Fibroblast of skin of left biceps (primary cell): ENCODE measurements around the gene GMPPA.
A peak's percentile ranks its signal among the peaks of the same experiment; 100 is the strongest.

Experiments used
- DNase-seq, 2 experiments: peaks; one replicate each; pipeline ENCODE4 v3.0.0-alpha.2; 2013; ENCODE audit warnings: low read depth in 2 of 2

The GMPPA gene

DNA sequence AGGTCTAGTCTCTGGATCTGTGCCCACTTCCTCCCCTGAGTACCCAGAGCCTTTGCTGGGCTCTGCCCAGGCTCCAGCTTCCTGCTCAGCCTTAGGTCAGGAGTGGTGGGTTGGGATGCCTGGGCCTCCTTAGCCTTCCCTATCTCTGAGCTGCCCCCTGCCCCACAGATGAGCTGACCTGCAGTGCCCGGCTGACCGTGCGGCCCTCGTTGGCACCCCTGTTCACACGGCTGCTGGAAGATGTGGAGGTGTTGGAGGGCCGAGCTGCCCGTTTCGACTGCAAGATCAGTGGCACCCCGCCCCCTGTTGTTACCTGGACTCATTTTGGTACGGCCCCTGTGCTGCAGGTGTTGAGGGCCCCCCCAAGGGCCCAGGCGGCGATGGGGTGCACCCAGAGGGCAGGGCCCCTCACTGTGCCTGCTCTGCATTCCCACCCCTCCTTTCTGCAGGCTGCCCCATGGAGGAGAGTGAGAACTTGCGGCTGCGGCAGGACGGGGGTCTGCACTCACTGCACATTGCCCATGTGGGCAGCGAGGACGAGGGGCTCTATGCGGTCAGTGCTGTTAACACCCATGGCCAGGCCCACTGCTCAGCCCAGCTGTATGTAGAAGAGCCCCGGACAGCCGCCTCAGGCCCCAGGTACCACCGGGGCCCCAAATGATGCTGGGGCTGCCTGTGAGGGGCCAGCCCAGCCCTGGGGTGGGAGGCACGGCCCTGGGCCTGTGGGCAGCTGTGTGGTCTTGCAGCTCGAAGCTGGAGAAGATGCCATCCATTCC, 30.1 kb upstream of the GMPPA start:
- DNase-seq = no peak

DNA sequence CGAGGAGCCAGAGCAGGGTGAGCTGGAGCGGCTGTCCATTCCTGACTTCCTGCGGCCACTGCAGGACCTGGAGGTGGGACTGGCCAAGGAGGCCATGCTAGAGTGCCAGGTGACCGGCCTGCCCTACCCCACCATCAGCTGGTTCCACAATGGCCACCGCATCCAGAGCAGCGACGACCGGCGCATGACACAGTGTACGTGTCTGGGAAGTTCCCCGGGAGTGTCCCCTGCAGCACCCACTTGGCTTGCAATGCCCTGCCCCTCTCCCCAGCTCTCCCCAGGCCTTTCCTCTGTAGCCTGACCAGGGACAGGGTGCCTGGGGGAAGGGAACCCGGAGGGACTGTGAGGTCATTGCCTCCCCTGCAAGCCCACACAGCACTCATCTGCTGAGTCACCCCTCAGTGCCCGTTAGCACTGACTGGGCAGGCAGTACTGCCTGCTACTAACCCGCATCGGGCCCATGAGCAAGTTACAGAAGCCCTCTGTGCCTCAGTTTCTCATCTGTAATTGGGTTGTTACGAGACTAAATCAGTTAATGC, 29.4 kb upstream of the GMPPA start:
- no peak for DNase-seq

DNA sequence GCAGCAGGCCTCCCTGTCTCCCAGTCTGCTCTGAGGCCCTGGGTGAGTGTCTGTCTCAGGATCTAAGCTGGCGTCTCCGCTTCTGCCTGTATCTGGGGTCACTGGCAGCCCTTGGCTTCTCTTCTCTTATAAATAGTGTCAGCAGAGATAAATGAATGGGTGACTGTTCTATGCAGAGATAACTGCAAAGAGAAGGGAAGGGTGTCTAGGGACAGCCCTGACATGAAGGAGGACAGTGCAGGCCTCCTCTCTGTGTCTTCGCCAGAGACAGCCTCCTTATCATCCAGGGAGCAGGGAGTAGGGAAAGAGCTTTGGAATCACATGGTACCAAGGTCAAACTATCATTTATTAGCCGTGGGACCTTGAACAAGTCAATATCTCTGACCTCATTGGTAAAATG, 28.3 kb upstream of the GMPPA start:
- DNase-seq = no peak

DNA sequence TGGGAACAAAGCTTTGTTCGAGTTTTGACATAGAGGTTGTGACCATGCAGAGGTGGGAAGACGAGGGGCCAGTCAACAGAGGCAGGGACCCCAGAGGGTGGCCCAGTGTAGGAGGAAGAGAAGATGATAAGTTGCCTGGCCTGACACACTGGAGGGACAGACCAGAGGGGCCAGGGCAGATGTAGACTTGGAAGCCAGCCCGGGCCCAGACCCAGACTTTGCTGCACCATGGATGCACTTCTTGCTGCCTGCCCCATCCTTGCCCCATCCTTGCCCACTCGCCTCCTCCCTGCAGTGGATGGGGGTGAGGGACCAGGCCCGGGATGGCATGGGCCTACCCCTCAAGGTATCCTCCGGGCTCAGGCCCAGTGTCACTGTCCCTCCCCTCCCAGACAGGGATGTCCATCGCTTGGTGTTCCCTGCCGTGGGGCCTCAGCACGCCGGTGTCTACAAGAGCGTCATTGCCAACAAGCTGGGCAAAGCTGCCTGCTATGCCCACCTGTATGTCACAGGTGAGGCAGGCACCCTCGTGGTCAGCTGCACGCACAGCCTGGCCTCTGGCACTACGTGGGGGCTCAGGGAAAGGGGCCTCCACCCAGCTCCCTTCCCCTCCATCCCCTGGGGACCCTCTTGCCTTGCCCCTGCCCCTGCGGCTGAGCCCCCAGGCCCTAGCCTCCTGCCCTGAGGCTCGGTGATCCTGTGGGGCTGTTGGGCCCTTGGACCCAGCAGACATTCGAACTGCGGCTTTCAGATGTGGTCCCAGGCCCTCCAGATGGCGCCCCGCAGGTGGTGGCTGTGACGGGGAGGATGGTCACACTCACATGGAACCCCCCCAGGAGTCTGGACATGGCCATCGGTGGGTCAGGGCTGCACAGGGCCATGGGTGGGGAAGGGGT, 27.0 kb upstream of the GMPPA start:
- no peak for DNase-seq

DNA sequence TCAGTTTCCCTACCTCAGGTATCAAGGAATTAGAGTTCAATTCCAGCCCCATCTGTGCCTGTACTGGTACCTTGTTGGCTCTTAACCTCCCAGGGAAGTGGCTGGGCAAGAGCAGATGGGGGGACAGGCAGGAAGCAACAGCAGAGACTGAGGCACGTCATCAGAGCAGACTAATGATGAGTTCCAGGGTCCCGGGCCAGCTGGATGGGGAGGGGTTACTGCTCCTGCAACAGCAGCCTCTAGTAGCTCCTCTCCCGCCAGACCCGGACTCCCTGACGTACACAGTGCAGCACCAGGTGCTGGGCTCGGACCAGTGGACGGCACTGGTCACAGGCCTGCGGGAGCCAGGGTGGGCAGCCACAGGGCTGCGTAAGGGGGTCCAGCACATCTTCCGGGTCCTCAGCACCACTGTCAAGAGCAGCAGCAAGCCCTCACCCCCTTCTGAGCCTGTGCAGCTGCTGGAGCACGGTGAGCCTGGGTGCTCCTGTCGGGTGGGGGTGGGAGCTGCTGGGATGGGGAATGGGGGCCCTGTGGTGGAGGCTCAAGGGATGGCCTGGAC, 26.0 kb upstream of the GMPPA start:
- no peak for DNase-seq

DNA sequence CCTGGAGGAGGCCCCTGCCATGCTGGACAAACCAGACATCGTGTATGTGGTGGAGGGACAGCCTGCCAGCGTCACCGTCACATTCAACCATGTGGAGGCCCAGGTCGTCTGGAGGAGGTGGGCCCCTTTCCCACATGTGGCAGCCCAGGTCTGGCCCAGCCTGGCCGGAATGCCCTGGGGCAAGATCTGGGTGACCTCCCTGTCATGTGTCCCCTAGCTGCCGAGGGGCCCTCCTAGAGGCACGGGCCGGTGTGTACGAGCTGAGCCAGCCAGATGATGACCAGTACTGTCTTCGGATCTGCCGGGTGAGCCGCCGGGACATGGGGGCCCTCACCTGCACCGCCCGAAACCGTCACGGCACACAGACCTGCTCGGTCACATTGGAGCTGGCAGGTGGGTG, 25.2 kb upstream of the GMPPA start:
- no peak for DNase-seq

DNA sequence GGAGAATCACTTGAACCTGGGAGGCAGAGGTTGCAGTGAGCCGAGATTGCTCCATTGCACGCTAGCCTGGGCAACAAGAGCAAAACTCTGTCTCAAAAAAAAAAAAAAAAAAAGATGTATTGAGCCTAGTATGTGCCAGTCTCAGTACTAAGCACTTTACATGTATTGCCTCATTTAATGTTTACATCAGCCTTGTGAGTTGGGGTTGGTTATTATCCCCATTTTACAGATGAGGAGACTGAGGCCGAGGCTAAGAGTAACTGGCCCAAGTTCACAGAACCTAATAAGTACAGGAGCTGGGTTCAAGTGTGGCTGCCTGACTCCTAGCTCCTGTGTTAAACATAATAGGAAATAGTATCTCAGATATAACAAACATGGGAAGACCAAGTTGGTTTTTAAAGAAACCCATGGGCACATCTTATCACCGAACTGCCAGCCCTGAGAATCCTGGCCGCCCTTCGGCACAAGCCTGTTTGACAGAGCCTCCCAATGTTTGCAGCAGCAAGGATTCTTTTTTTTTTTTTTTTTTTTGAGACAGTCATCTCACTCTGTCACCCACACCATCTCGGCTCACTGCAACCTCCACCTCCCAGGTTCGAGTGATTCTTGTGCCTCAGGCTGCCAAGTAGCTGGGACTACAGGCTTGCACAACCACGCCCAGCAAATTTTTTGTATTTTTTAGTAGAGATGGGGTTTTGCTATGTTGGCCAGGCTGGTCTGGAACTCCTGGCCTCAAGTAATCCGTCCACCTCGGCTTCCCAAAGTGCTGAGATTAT, 24.2 kb upstream of the GMPPA start:
- no peak for DNase-seq

DNA sequence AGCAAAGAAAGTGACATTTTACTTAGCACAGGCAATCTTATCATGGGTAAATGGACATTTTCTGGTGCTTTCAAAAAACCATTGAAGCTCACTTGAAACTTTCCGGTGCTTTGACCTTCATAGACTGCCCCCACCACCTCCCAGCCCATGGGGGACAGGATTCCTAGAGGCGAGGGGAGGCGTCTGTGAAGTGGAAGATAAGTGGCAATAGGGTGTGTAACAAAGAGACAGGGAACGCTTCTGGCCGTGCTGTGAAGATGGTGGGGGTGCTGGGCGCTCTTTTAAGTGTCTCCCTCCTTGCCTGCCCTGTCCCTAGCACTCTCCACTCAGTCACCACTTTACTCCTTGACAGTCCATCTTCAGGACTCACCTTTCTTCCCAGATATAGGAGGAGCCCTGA, 23.4 kb upstream of the GMPPA start:
- no peak for DNase-seq

DNA sequence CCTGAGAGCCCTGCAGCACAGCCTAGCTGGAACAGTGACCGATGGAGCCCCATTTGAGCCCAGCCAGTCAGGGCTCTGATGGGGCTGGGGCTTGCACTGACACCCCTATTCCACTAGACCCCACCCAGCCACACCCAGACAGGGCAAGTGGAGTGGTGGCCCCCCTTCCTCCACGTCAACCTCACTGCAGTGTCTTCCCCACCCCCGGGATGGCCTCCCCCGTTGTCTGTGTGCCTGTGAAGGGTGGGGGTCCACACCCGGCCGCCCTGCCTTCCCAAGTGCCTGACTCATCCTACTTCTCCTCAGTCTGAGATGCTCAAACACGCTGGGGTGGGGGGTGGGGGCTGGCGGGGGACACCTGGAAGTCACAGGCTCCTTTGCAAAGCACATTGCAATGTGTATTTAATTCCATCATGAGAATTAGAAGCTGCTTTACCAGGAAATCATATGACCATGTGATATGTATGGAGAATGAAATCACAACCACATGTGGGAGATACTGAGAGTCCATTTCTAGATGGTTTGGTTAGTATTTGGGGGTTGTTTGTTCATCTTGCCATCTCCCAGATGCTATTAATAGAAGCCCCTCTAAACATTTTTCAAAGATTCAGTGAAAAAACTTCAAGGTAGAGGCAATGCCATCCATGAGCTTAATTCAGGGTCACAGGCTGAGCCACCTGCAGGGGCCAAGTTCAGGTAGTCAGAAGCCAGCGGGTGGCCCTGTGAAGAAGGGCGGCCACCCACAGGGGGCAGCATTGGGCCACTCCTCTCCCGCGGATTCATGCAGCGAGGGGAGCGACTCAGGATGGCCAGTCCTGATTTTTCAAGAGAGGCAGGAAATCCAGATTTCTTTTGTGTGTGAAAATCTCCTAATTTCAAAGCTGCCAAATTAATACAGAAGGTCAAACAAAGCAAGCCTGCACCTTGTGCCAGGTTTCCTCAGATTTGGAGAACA, 22.7 kb upstream of the GMPPA start:
- peak; percentile 61 to 65 for DNase-seq

DNA sequence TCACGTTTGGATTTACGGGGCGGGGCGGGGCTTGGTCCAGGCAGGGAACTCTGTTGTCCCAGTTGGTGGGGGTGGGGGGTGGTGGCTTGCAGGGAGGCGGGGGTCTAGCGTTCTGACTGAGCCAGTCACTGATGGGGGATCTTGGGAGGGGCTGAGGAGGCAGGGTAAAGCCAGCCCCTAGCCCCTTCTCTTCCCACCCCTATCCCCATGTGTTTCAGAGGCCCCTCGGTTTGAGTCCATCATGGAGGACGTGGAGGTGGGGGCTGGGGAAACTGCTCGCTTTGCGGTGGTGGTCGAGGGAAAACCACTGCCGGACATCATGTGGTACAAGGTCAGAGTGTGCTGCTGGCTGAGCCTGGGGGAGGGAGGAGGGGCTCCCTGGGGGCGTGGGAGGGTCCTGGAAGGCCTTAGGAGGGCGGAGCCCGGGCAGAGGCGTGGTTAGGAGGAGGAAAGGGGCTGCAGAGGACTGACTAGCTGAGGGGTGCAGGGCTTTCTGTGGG, 22.0 kb upstream of the GMPPA start:
- DNase-seq = no peak

DNA sequence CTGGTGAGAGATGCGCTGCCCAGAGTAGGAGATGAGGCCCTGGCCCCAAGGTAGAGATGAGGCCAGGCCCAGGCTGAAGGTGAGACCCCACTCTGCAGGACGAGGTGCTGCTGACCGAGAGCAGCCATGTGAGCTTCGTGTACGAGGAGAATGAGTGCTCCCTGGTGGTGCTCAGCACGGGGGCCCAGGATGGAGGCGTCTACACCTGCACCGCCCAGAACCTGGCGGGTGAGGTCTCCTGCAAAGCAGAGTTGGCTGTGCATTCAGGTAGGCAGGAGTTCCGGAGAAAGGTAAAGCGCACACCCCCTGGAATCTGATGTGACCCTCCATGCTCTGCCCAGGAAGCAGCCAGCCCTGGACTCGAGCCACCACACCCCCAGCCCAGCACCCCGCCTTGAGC, 21.5 kb upstream of the GMPPA start:
- no peak for DNase-seq

DNA sequence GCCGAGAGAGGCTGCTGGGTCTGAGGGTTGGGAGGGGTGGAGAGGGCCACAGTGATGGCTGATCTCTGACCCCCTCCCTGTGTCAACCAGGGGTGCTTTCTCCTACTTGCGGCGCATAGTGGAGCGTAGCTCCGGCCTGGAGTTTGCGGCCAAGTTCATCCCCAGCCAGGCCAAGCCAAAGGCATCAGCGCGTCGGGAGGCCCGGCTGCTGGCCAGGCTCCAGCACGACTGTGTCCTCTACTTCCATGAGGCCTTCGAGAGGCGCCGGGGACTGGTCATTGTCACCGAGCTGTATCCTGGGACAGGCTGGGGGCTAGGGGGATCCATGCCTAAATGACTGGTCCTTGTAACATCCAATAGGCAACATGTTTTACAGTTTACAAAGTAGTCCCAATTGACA, 20.9 kb upstream of the GMPPA start:
- DNase-seq = no peak

DNA sequence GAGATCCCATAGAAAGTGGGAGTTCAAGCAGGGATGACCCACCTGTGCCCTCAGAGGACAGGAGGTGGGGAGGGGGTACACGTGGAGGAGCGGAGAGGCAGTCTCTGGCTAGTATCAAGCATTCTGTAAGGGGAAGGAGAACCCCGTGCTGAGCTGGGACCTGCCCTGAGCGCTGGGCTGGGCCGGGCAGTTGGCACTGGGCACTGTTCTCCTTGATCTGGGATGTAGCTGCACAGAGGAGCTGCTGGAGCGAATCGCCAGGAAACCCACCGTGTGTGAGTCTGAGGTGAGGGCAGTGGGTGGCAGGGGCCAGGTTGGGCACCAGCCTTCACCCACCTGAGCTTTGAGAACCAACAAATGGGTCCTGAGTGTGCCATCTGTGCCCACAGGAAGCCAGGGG, 19.8 kb upstream of the GMPPA start:
- no peak for DNase-seq

DNA sequence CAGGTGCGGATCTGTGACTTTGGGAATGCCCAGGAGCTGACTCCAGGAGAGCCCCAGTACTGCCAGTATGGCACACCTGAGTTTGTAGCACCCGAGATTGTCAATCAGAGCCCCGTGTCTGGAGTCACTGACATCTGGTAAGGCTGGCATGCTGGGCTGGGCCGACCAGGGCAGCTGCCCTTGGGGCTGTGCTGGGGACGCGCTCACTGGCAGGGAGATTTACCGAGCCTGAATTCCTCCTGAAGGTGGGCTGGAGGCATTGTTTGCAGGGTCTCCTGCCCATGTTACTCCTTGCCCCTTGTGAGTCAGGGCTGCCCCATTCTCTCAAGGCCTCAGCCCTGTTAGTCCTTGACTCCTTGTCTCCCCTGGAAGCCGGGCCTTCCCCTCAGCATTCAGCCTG, 18.7 kb upstream of the GMPPA start:
- no peak for DNase-seq

DNA sequence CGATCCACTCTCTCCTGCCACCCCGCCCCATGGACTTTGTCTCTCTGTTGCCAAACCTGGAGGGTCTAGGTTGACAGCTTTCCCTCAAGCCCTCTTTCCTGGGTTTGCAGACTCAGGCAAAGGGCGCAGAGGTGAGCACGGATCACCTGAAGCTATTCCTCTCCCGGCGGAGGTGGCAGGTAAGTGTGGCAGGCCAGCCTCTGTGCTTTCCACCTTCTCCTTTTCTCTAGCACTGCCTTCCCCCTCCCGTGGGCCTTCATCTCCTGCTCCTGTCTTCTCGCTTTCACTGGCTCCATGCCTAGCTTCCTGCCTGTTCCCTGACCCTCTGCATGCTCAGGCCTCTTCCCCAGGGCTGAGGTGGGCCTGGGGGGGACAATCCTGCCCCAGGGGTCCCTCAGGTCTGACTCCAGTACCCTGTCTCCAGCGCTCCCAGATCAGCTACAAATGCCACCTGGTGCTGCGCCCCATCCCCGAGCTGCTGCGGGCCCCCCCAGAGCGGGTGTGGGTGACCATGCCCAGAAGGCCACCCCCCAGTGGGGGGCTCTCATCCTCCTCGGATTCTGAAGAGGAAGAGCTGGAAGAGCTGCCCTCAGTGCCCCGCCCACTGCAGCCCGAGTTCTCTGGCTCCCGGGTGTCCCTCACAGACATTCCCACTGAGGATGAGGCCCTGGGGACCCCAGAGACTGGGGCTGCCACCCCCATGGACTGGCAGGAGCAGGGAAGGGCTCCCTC, 15.9 kb upstream of the GMPPA start:
- DNase-seq = no peak

DNA sequence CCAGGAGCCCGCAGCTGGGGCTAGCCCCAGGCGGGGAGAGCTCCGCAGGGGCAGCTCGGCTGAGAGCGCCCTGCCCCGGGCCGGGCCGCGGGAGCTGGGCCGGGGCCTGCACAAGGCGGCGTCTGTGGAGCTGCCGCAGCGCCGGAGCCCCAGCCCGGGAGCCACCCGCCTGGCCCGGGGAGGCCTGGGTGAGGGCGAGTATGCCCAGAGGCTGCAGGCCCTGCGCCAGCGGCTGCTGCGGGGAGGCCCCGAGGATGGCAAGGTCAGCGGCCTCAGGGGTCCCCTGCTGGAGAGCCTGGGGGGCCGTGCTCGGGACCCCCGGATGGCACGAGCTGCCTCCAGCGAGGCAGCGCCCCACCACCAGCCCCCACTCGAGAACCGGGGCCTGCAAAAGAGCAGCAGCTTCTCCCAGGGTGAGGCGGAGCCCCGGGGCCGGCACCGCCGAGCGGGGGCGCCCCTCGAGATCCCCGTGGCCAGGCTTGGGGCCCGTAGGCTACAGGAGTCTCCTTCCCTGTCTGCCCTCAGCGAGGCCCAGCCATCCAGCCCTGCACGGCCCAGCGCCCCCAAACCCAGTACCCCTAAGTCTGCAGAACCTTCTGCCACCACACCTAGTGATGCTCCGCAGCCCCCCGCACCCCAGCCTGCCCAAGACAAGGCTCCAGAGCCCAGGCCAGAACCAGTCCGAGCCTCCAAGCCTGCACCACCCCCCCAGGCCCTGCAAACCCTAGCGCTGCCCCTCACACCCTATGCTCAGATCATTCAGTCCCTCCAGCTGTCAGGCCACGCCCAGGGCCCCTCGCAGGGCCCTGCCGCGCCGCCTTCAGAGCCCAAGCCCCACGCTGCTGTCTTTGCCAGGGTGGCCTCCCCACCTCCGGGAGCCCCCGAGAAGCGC, 15.0 kb upstream of the GMPPA start:
- no peak for DNase-seq

DNA sequence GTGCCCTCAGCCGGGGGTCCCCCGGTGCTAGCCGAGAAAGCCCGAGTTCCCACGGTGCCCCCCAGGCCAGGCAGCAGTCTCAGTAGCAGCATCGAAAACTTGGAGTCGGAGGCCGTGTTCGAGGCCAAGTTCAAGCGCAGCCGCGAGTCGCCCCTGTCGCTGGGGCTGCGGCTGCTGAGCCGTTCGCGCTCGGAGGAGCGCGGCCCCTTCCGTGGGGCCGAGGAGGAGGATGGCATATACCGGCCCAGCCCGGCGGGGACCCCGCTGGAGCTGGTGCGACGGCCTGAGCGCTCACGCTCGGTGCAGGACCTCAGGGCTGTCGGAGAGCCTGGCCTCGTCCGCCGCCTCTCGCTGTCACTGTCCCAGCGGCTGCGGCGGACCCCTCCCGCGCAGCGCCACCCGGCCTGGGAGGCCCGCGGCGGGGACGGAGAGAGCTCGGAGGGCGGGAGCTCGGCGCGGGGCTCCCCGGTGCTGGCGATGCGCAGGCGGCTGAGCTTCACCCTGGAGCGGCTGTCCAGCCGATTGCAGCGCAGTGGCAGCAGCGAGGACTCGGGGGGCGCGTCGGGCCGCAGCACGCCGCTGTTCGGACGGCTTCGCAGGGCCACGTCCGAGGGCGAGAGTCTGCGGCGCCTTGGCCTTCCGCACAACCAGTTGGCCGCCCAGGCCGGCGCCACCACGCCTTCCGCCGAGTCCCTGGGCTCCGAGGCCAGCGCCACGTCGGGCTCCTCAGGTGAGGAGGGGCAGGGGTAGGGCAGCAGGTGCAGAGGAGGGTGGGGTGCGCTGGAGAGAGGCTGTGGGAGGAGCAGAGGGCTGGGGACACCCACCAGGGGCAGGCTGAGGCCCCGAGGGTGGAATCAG, 14.1 kb upstream of the GMPPA start:
- DNase-seq = no peak

DNA sequence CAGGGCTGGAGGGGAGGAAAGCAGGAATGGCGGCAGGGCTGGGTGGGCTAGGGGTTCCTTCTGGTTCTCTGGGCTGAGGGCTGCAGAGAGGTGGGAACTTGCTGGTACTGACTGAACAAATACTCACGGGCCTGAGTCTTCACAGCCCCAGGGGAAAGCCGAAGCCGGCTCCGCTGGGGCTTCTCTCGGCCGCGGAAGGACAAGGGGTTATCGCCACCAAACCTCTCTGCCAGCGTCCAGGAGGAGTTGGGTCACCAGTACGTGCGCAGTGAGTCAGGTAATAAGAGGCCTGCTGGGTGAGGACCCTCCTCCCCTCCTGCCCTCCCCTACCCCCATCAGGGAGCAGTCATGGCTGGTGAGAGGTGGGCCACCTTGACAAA, 13.5 kb upstream of the GMPPA start:
- DNase-seq = no peak
